ENCODE results near the gene ASAP2. TPM values are rescaled to one million over a fixed set of nuclear protein-coding genes. Genes with fewer than 3 reads are reported as not detected.
A peak's percentile ranks its signal among the peaks of the same experiment; 100 is the strongest.

The ASAP2 gene
- total RNA-seq, 1 experiment from 2014 or later: 12.6 TPM

DNA sequence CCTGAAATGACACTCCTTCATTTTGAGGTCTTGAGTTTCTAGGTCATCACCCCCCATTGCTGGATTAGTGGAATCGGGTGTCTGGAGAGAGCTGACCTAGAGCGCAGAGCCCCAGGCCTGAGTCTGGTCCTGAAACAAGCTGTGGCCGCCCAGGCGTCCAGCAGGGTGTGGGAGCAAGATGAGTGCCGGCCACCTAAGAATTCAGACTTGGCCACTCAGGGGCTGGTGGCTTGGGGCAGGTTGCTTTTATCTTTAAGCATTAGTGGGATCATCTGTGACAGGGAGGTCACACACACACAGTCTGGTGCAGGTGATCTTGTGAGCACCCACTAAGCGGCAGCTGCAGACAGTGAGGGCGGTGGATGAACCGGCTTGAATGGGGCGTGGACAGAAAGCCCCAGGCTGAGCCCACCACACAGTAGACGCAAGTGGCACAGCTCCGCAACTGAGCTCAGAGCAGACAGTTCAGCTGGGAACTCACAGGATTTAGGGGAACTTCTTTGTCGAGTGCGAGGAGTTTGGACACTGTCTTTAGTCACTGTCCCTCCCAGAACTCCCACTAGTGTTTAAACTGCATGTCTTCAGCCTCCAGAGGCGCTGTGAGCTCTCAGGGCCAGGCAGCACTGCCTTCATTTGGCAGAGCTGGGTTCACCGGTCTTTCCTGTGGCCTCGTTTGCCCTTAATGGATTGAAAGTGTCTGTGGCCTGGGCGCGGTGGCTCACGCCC is 195.2 kb downstream of the ASAP2 start:
- no peak overlapping the region for H3K23ac ChIP-seq (ENCODE audit: insufficient read length, low read depth, low read length)
- H4K91ac ChIP-seq (ENCODE audit: insufficient read length, low read depth, low read length): no peak overlapping the region
- no peak overlapping the region for H2AK5ac ChIP-seq (ENCODE audit: insufficient read length, low read length)
- H3K4me1 ChIP-seq (ENCODE audit: insufficient read depth, low read length): no peaks in the 10 kb centered on the region; the same call in 1 of the 2 replicates
- no peaks in the 10 kb centered on the region for H3K27me3 ChIP-seq (ENCODE audit: insufficient read depth, low read length)
- no peak overlapping the region for H4K8ac ChIP-seq (replicated peaks; ENCODE audit: insufficient read length, low read depth, low read length)
- TF ChIP-seq CTCF (conservative IDR thresholded peaks at IDR 0.05): peak; percentile 26; the same call in 1 of the 3 replicates
- Mint-ChIP-seq H3K9me3 (no peaks in the 10 kb centered on the region), H3K4me1 (peaks cover 3 to 11% of the 10 kb centered on the region in 2 experiments; a peak in 3 of 4 replicates), H3K27me3 (ENCODE audit: low read depth) (no peaks in the 10 kb centered on the region; the same call in 1 of the 2 replicates), H3K27ac (peak overlapping the region in 1 of 3 experiments; percentile 74; a peak in 3 of 7 replicates), H3K4me3 (no peak overlapping the region; a peak in 1 of 5 replicates), H3K36me3 (ENCODE audit: insufficient read depth in 1 of 3, low read depth in 3 of 3) (peaks cover 3 to 19% (median 3%) of the 10 kb centered on the region in 3 experiments; a peak in 5 of 7 replicates)
- H2BK120ac ChIP-seq (ENCODE audit: low read depth, low read length, poor library complexity, severe bottlenecking): no peak overlapping the region
- H4K20me1 ChIP-seq (ENCODE audit: control insufficient read depth, insufficient read depth, insufficient read length): no peaks in the 10 kb centered on the region
- no peak overlapping the region for H2AFZ ChIP-seq (ENCODE audit: low read length)
- no peak overlapping the region for H2BK20ac ChIP-seq (ENCODE audit: low read depth, low read length, poor library complexity, severe bottlenecking)
- H3K14ac ChIP-seq (ENCODE audit: insufficient read depth, low read length): no peak overlapping the region
- H3K9ac ChIP-seq (ENCODE audit: extremely low read depth, insufficient read length, low read length): no peak overlapping the region
- H3K79me1 ChIP-seq (ENCODE audit: insufficient read depth, low read depth, low read length, poor library complexity, severe bottlenecking): no peaks in the 10 kb centered on the region
- H3K27ac ChIP-seq (ENCODE audit: insufficient read length, low read depth, low read length): no peak overlapping the region
- no peak overlapping the region for H4K5ac ChIP-seq (ENCODE audit: insufficient read length, low read depth, low read length)
- no peaks in the 10 kb centered on the region for H3K9me3 ChIP-seq (ENCODE audit: control insufficient read depth, low read depth, low read length)
- no peaks in the 10 kb centered on the region for H3K79me2 ChIP-seq (ENCODE audit: insufficient read depth, low read length)
- H3K4me2 ChIP-seq (ENCODE audit: insufficient read depth, insufficient read length, low read length): no peak overlapping the region
- H2BK12ac ChIP-seq (ENCODE audit: insufficient read length, low read depth, low read length): no peak overlapping the region
- no peak overlapping the region for H3T11ph ChIP-seq (ENCODE audit: low read length)
- no peak overlapping the region for H3K18ac ChIP-seq (ENCODE audit: insufficient read length, low read depth, low read length)
- WGBS (ENCODE audit: extremely low coverage, insufficient read length, low lambda C conversion rate): no CpG with 5 or more reads among the region's 19 CpGs
- no peaks in the 10 kb centered on the region for H3K23me2 ChIP-seq (ENCODE audit: insufficient read length, low read depth, low read length, poor library complexity, severe bottlenecking)
- H3K4ac ChIP-seq (ENCODE audit: low read depth, low read length): no peak overlapping the region
- no peak overlapping the region for H3K56ac ChIP-seq (ENCODE audit: insufficient read length, low read depth, low read length)
- no peak overlapping the region for H2BK5ac ChIP-seq (ENCODE audit: insufficient read length, low read length)
- no peak overlapping the region for H2BK15ac ChIP-seq (ENCODE audit: low read depth, low read length)
- peak; percentile 38 for DNase-seq

Measured in H9 (cell line).